K562 treated with DMSO at 1 percent for 24 hours (cell line): ENCODE results near the gene HNRNPA2B1. TPM values are rescaled to one million over a fixed set of nuclear protein-coding genes. Genes with fewer than 3 reads are reported as not detected.

Experiments
- total RNA-seq: library from RNA; unstranded; fragments of 300-600 nt; gene quantifications from 2 replicates; pipeline ENCODE4 v1.2.3, GENCODE V29; 2022; ENCODE audit warnings: low read depth; ENCODE audit not compliant: insufficient read depth

The HNRNPA2B1 gene
- total RNA-seq: 479 and 578 TPM in 2 replicates

GRCh38 chr7:26200444-26201246 lies at the start of gene HNRNPA2B1:
Gene HNRNPA2B1, minus strand, starts transcription at chr7:26200746. Its CDS starts 169 bp downstream, at chr7:26200577.

GRCh38 chr7:26201247-26202018 lies 887 bp upstream of the HNRNPA2B1 start, which contains the start of gene CBX3:
Gene CBX3, plus strand, starts transcription at chr7:26201745. Its CDS starts 1,254 bp downstream, at chr7:26202999.

GRCh38 chr7:26151953-26152781 lies 48.4 kb downstream of the HNRNPA2B1 start, which contains the start of gene NFE2L3:
Gene NFE2L3, plus strand, starts transcription at chr7:26152198. Its CDS starts 301 bp downstream, at chr7:26152499.

Other genes starting within 250 kb of the HNRNPA2B1 start
- 15.3 and 18.3 TPM in 2 replicates for gene NFE2L3, start 48.5 kb downstream of the HNRNPA2B1 start, total RNA-seq
- 126 and 131 TPM in 2 replicates for gene CBX3, start 999 bp upstream of the HNRNPA2B1 start, total RNA-seq
- 11.9 and 16.7 TPM in 2 replicates for gene SNX10, start 91.1 kb upstream of the HNRNPA2B1 start, total RNA-seq